ENCODE measurements around the gene NCAPD3. TPM values are rescaled to one million over a fixed set of nuclear protein-coding genes. Genes with fewer than 3 reads are reported as not detected.
A peak's percentile ranks its signal among the peaks of the same experiment; 100 is the strongest.
"Not testable (repeated sequence)": the region's sequence is repeated elsewhere in the genome, so short reads cannot be mapped to it uniquely, and the experiment has no call there.

NCAPD3 gene
- total RNA-seq, 1 donor from 2014 or later = 11.0 TPM

DNA sequence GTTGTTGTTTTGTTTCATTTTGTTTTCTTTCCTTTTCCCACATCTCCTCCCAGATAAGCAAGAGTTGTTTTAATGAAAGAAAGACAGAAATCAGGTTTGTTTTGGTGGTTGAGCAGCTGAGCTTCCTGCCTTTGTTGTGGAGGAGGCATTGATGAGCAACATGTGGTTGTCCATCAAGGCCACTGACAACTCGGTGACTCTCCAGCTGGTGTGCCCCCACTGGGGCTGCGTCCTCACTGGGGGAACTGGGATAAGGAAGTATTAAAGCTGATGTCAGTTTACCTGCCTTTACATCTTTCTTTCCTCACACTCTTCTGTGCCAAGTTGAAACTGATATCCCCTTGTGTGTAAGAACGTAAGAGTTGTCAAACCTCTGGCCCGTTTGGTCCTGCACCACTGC is 6.6 kb upstream of the NCAPD3 start:
- no peak for FAIRE-seq
- no peak for DNase-seq (ENCODE audit: low spot score in 2 of 2)

DNA sequence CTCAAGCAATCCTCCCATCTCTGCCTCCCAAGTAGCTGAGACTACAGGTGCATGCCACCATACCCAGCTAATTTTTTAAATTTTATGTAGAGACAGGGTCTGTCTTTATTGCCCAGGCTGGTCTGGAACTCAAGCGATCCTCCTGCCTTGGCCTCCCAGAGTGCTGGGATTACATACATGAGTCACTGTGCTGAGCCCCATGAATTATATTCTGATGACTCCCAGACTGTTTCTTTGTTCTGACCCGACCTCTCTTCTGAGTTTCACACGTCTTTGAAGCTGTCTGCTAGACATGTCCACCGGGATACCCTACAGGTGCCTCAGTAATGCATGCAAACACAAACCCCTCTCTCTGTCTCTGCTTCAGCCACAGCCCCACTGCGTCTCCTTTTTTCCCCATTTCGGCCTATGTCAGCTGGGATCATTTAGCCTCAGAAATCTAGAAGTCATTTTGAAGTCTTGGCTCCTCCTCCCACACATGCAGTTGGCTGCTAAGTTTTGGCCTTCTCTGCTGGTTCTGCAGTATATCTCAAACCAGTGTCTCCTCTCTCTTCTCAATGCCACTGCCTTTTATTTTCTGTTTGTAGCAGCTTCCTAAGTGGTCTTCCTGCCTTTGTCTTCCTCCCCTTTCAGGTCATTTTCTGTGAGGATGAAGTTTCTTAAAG is 5.5 kb upstream of the NCAPD3 start:
- no peak for DNase-seq (ENCODE audit: low spot score in 2 of 2)
- no peak for FAIRE-seq

DNA sequence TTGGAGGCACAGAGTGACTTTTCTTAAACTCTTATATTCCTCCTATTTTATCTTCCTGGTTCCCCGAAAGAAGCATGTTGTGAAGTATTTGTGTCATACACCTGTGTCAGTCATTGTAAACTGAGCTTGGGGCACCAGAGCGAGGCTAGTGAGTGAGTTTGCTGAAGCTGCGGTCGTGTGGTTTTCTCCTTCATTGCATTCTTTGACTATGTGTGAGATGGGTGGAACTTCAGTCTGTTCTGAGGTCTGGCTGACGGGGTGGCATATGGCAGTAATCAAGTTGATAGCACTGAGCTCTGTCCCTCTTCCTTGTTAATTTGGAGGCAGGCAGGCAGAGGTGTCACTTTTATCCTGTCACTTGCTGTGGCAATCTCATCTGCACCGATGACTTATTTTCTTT is 4.9 kb upstream of the NCAPD3 start:
- FAIRE-seq (no peak), DNase-seq (ENCODE audit: low spot score in 2 of 2) (no peak)

DNA sequence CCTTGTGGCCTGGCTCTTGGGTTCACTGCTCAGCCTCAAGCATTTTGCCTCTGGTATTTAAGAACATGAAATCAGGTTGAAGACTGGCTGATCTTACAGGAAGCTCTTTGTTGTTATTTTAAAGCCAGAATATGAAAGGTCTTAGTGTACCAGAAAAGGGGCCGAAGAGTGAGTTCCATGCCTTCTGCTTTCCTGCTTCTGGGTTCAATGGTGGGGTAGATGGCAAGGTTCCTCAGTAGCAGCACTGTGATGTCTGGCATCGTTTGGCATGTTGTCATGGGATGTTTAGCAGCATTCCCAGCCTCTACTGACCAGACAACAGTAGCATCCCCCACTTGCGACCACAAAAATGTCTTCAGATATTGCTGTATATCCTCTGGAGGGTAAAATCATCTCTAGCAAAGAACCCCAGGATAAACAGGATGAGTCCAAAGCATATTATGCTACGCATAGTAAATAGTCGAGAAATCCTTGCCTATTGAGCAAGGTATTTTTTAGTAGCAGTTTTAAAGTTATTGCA is 3.1 kb upstream of the NCAPD3 start:
- FAIRE-seq = no peak
- no peak for DNase-seq (ENCODE audit: low spot score in 2 of 2)

DNA sequence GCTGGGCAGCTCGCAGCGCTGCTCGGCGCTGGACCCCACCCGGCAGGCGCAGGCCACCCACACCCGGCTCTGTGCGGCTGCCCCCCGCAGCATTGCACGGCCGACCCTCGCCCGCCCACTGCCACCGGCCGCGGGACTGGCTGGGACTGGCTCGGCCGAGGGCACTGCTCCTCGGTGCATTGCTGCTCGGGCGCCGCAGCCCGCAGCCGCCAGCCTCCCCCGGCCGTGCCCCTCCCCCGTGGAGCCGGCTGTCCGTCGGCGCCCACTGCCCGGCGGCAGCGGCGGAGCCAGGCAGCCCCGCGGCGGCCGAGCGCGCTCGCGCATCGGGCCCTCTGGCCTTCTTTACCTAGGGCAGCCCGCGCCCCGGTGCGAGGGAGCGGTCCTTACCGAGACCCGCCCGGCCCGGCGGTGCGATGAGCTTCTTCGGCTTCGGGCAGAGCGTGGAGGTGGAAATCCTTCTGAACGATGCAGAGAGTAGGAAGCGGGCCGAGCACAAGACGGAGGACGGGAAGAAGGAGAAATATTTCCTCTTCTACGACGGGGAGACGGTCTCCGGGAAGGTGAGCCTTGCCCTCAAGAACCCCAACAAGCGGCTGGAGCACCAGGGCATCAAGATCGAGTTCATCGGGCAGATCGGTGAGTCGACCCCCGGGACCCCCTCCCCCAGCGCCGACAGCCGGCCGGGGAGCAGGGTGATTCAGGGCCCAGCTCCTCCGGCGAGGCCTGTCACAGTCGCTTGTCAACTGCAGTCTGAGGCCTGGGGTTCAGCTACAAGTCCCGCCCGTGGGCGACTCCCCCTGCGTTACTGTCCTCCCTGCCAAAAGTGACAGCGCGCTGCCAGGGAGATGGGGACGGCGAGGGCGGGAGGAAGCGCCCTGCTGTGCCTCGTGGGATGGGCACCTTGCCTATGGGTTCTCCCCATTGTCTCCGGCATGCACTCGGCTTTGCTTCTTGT is 1.2 kb upstream of the NCAPD3 start:
- peak; percentile 42 to 56 for DNase-seq (ENCODE audit: low spot score in 2 of 2)

DNA sequence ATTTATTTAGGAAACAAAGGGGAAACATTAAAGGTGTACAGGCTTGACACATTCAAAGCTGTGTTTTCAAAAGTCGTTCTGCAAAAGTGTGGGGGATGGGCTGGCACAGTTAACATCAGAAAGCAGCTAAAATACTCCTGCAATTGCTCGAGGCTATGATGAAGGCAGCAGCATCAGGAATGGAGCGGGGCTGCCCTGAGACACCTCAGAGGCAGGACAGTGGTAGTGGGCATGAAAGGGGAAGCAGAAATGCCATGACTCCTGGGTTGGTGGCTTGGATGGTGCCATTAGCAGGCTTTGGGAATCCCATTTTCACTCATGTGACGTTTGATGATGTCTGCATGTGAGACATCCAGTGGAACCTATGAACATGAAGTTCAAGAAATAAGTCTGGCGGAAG is 646 bp downstream of the NCAPD3 start:
- DNase-seq (ENCODE audit: low spot score in 2 of 2) = no peak
- no peak for FAIRE-seq

More for the DNA sequence above, 1.2 kb upstream of the NCAPD3 start:
- no peak for FAIRE-seq

DNA sequence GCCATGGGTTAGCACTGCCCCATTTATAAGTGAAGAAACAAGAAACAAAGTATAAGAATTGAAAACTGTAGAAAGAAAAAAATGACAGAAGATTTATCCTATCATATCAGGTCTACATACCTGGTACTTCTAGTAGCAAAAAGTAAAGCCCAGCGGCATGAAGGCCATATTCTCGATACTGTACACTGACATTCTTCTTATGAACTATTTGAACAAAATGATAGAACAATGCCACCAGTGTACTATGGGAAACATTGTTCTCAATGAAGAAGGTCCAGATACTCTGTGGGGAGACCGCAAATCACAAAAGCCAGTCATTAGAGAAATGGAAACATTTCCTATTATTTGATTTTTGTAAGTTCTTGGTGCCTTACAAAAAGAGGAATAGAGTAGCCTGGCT is 7.0 kb downstream of the NCAPD3 start:
- no peak for DNase-seq (ENCODE audit: low spot score in 2 of 2)
- no peak for FAIRE-seq

DNA sequence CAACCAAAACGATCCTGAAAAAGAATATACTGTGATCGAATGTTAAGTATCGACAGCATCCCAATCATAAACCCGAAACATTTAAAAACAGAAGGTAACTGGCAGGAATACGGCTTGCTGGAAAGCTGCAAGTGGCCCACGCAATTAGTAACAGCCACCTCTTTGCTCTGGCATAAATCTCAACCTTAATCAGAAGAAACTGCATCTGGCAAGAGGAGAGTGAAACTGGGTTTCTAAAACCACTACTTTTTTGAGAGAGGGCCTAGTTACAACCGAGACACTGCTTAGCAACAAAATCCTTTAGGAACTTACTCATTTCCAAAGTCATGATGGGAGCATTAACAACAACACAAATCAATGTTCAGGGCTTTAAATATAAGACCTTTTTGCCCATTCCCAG is 7.9 kb downstream of the NCAPD3 start:
- FAIRE-seq (no peak), DNase-seq (ENCODE audit: low spot score in 2 of 2) (no peak)

DNA sequence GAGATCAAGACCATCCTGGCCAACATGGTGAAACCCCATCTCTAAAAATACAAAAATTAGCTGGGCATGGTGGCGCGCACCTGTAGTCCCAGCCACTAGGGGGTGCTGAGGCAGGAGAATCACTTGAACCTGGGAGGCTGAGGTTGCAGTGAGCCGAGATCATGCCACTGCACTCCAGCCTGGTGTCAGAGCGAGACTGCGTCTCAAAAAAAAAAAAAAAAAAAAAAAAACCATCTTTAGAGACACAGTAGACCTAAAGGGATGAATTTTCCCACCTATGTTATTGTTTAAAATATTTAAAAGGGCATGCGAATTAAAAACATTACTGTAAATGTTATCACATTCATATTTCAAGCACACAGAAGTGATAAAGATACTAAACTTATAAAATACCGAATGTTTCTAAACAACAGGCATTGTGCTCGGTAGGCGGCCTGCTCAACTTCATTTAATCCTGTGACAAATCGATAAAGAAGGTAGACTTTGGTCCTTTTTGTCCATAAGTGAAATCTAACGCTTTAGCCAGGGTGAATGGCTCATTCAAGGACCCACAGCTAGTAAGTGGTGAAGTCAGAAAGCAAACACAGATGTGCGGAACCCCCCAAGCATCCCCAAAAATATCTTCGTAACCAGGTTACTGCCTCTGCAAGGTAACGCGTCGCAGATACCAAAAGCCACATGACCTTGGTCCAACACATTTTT is 16.1 kb downstream of the NCAPD3 start:
- FAIRE-seq = no peak
- no peak for DNase-seq (ENCODE audit: low spot score in 2 of 2)

DNA sequence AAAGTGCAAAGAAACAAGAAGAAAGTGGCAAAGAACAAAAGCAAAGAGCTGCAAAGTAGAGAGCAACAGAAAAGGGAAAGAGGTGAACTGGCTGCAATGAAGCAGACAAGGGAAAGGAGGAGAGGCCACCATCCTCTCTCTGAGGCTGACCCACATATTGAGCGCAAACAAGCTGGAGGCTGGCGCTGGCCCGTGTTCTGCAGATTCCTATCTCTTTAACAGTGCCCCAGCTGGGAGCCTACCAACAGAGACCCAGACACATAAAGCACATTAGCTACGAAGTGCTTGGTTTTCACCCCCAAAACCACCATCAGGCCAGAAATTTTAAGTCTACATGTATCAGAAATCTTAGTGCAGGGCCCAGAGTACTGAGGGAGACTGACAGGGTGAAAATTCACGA is 17.6 kb downstream of the NCAPD3 start:
- no peak for DNase-seq (ENCODE audit: low spot score in 2 of 2)
- no peak for FAIRE-seq

DNA sequence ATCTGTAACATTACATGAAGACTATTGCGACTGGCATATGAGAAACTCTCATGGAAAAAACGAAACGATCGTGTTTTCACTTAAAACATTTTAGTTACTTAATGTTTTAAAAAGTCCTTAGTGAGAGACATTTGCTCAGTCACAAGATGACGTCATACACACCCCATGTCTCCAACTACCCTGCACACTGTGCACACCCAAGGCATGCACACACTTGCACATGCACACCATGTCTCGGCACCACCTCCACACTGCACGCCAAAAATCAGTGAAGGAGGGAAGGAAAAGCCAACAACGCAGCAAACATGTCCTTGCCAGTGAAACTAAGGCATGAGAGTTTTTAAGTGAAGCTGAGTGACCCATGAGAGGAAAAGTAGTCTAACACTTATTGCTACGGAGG is 18.0 kb downstream of the NCAPD3 start:
- DNase-seq (ENCODE audit: low spot score in 2 of 2) (no peak), FAIRE-seq (no peak)

DNA sequence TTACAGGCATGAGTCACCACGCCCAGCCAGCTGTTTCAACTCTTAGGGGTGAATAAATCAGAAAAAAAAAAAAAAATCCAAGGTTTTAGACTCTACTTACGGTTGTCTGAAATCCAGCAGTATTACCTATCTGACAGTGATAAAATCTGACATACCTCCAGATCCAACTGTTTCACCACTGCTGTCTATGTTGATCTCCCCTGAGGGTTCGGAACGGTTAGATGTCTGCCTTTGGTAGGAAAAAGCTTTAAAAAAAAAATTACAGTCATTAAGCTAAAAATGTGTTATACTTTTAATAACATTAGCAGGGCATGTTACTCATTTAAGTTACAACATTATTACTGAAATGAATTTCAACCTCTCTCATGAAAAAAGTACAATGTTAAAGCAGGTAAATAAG is 21.1 kb downstream of the NCAPD3 start:
- no peak for DNase-seq (ENCODE audit: low spot score in 2 of 2)
- FAIRE-seq = peak; percentile 10

DNA sequence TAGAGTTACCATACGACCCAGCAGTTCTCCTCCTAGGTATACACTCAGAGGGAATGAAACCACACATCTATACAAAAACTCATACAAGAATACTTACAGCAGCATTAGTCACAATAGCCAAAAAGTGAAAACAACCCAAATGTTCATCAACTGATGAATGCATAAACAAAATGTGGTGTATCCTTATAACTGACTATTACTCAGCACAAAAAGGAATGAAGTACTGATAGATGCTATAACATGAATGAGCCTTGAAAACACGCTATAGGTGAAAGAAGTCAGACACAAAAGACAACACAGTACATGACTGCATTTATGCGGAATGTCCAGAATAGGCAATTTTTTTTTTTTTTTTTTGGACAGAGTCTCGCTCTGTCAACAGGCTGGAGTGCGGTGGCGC is 23.1 kb downstream of the NCAPD3 start:
- no peak for FAIRE-seq
- no peak for DNase-seq (ENCODE audit: low spot score in 2 of 2)

DNA sequence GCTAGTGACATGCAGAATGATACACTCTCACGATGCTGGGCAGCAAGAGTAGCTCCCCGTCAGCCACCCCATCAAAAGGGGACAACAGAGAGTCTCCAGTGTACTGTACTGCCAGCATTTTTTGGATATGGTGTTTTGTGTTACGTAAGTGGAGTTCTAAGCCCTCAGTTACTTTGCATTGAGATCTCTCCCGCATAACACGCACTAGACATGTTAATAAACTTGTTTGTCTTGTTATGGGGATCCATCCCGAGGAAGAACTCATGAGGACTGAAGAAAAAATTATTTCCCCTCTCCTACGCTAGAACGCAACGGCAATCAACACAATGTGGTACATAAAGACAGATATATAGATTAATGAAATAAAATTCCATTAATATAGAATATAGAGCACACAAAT is 24.2 kb downstream of the NCAPD3 start:
- FAIRE-seq (no peak), DNase-seq (ENCODE audit: low spot score in 2 of 2) (no peak)

DNA sequence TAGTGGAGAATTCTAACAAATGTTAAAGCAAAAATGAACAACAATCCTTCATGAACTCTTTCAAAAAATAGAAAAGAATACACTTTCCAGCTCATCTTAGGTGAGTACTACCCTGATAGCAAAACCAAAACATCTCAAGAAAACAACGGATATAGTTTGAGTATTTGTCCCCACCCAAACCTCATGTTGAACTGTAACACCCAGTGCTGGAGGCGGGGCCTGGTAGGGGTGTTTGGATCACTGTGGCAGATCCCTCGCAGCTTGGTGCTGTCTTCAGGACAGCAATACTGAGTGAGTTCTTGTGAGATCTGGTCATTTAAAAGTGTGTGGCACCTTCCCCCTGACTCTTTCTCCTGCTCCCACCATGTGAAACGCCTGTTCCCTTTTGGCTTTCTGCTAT is 27.0 kb downstream of the NCAPD3 start:
- FAIRE-seq (no peak), DNase-seq (ENCODE audit: low spot score in 2 of 2) (no peak)

DNA sequence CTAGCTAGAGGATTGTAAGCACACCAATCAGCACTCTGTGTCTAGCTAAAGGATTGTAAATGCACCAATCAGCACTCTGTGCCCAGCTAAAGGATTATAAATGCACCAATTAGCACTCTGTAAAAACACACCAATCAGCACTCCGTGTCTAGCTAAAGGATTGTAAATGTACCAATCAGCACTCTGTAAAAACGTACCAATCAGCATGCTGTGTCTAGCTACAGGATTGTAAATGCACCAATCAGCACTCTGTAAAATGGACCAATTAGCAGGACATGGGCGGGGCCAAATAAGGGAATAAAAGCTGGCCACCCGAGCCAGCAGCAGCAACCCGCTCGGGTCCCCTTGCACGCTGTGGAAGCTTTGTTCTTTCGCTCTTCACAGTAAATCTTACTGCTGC is 35.7 kb downstream of the NCAPD3 start:
- not testable (repeated sequence) for FAIRE-seq; DNase-seq (ENCODE audit: low spot score in 2 of 2)

DNA sequence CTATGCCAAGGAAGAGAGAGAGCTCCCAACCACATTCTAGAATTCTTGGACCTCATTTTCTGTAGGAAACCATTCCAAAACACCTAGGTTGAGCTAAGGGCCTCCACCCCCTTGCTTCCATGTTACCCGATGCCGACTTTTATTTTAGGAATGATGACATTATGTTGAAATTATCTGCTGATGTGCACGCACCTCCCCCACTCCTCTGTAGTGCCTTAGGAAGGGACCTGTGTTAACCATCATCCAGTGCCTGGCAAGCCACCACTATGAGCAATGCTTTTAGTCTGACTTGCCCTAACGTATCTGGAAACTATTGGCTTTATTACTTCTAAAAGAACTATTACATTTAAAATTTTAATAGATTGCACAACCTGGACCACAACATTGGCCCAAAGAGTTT is 42.1 kb downstream of the NCAPD3 start:
- no peak for FAIRE-seq

DNA sequence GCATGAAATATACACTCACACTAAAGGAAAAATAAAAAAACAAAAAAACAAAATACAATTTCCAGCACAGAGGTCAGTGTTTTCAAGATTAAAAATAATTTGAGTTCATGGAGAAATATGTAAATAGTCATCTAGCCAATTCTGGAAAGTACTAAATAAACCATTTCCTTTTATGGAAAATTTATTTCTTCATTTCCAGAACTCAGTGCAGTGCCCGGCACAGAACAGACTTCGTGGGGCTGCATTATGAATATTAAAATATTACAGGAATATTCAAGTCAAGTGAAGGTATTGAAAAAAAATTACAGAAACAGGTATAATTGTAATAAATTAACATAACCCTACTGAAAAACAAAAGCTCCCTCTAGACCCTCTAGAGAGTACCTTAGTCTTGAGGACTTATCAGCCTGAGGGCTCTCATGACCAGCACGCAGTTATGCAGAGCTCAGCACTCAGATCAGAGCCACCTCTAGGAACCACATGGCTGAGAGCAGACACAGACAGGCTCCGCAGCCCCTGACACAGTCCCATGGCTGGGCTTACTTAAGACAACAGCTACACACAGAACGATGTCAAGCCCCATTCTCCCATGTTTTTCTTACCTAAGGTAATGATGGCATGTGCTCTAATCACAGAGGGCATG is 45.6 kb downstream of the NCAPD3 start:
- FAIRE-seq (no peak), DNase-seq (ENCODE audit: low spot score in 2 of 2) (no peak)

More for the DNA sequence above, 42.1 kb downstream of the NCAPD3 start:
- DNase-seq (ENCODE audit: low spot score in 2 of 2) = no peak

DNA sequence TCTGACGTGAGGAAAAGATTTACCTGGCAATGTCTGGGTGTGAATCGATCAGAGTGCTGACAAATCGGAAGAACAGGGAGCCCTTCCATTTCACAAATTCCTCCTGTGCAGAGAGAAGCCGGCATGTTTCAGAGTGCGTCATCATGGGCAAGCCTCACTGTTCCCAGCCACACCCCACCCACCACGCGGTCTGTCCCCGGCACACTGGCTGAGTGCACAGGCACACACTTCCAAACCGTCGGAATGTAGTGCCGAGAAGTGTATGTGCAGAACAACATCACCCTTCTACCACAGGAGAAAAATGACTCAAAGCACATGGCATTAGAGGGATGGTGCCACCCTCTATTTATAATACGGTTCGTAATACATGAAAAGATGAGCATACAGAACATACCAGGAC is 47.5 kb downstream of the NCAPD3 start:
- FAIRE-seq (no peak), DNase-seq (ENCODE audit: low spot score in 2 of 2) (no peak)

DNA sequence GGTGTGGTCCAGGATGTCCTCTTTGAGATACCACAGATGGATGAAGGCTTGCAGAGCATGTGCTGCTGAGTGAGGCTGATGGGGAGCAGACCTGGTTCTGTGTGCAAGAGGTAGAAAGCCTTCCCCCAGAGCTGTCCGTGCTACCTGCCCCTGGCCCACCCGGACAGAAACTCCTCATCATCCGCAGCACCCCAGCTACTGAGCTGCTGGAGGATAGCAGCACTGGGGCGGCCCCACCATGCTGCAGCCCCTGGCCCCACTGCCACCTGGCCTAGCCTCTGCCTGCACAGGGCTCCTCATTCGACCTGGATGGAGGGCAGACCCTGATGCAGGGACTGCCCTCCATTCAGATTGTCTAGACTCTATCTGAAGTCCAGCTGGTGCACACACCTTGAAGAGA is 50.5 kb downstream of the NCAPD3 start:
- no peak for FAIRE-seq
- DNase-seq (ENCODE audit: low spot score in 2 of 2) = no peak

DNA sequence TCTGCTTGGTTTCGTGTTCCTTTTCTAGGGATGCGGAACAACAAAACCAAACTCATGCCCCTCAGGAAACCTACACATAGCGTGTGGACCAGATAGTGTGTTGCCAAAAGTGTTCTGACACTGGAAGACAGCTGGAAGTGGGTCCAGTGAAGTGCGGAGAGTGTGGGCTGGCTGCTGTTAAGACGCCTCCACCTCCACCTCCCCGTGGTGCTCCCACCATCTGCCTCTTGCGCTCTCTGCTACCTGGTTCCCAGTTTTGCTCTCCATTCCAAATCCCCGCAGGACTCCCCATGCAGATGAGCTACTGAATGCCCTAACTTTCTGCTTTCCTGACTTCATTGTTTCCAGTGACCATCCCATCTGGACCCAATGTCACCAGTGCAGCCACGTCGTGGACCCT is 51.8 kb downstream of the NCAPD3 start:
- FAIRE-seq = no peak

More for the DNA sequence above, 51.8 kb downstream of the NCAPD3 start:
- no peak for DNase-seq (ENCODE audit: low spot score in 2 of 2)
